Activated naive CD4-positive, alpha-beta T cell (primary cell): ENCODE results near the gene ZNF487.

Source experiments
- DNase-seq, 4 experiments: peaks; one replicate each; lab custom pipeline; 2025; lab: John Stamatoyannopoulos, UW

Gene ZNF487

DNA sequence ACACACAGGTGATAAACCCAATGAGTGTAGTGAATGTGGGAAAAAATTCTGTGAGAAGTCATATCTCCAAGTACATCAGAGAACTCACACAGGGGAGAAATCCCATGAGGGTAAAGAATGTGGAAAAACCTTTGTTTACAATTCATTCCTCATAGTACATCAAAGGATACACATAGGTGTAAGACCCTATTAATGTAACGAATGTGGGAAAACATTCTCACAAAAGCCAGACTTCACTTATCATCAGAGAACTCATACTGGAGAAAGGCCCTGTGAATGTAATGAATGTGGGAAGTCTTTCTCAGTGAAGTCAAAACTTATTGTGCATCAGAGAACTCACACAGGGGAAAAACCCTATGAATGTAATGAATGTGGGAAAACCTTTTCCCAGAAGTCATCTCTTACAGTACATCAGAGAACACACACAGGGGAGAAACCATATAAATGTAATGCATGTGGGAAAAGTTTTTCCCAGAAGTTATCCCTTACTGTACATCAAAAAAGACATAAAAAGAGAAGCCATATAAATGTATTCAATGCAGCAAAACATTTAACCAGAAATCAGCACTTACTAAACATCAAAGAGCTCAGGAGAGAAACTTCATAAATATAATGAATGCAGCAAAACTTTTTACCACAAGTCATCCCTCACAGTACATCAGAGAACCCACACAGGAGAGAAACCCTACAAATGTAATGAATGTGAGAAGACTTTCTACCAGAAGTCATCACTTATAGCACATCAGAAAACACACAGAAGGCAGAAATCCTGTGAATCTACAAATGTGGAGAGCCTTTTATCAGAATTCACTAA is 87.7 kb downstream of the ZNF487 start:
- DNase-seq: no peak
